ENCODE measurements around the gene DSG3. TPM values are rescaled to one million over a fixed set of nuclear protein-coding genes. Genes with fewer than 3 reads are reported as not detected.

Gene DSG3
- polyA plus RNA-seq, 1 donor (not counting 4 experiments of a cell fraction or from before 2014, with no cell fraction given), result 259 TPM

GRCh38 chr18:31510319-31510718 lies 62.8 kb downstream of the DSG3 start:
- DNase-seq (ENCODE audit: low read depth, low spot score) (no peak), FAIRE-seq (peak; percentile 32)
- H3K9me3 ChIP-seq (ENCODE audit: control insufficient read depth, low read depth, low read length), result no peaks in the 10 kb centered on the region
- no peak overlapping the region for H3K9ac ChIP-seq (ENCODE audit: control insufficient read depth, extremely low read depth, insufficient read depth, low read length)
- peak overlapping the region; percentile 78 for H3K27ac ChIP-seq (ENCODE audit: control insufficient read depth, insufficient read depth, low read length)
- peaks cover under 1 to 2% of the 10 kb centered on the region in 2 experiments for H3K36me3 ChIP-seq (ENCODE audit: control insufficient read depth in 2 of 2, extremely low read depth in 1 of 2, insufficient read depth in 2 of 2, low read length in 2 of 2)
- peaks cover 59% of the 10 kb centered on the region for H3K4me1 ChIP-seq (ENCODE audit: control insufficient read depth, extremely low read depth, insufficient read depth, low read length)
- no peak overlapping the region for H2AFZ ChIP-seq (ENCODE audit: control insufficient read depth, low read length)
- H3K4me2 ChIP-seq (ENCODE audit: control insufficient read depth, extremely low read depth, insufficient read depth, low read depth, low read length), result peak overlapping the region; percentile 24
- dilution Hi-C loops (cut with MboI; ENCODE audit: extremely low pct_ligation_motif_present, low sequenced_read_pairs), result no loop called here
- no peaks in the 10 kb centered on the region for H3K27me3 ChIP-seq (ENCODE audit: control insufficient read depth, extremely low read depth, insufficient read depth, low read length)
- H4K20me1 ChIP-seq (ENCODE audit: control insufficient read depth, extremely low read depth, insufficient read depth, low read length), result peaks cover 3% of the 10 kb centered on the region
- no peaks in the 10 kb centered on the region for H3K9me1 ChIP-seq (ENCODE audit: control insufficient read depth, extremely low read depth, insufficient read depth, low read length)
- H3K4me3 ChIP-seq (ENCODE audit: control insufficient read depth in 2 of 3, extremely low read depth in 1 of 3, insufficient read depth in 2 of 3, low read depth in 1 of 3, low read length in 3 of 3), result no peak overlapping the region
- TF ChIP-seq EZH2 (IDR thresholded peaks at IDR 0.05; ENCODE audit: low read length), result no peak
- TF ChIP-seq CTCF (optimal IDR thresholded peaks at IDR 0.05 in 1 of 3, IDR thresholded peaks at IDR 0.05 in 1 of 3, conservative IDR thresholded peaks at IDR 0.05 in 1 of 3; ENCODE audit: extremely low read depth in 1 of 3, insufficient read depth in 2 of 3, low read length in 3 of 3), result no peak
- peaks cover 65% of the 10 kb centered on the region for H3K79me2 ChIP-seq (ENCODE audit: control insufficient read depth, insufficient read depth, low read length)

GRCh38 chr18:31511098-31511497 lies 63.6 kb downstream of the DSG3 start:
- Histone ChIP-seq H3K4me1 (ENCODE audit: control insufficient read depth, extremely low read depth, insufficient read depth, low read length) (peaks cover 55% of the 10 kb centered on the region), H3K9me1 (ENCODE audit: control insufficient read depth, extremely low read depth, insufficient read depth, low read length) (no peaks in the 10 kb centered on the region), H2AFZ (ENCODE audit: control insufficient read depth, low read length) (no peak overlapping the region), H3K27me3 (ENCODE audit: control insufficient read depth, extremely low read depth, insufficient read depth, low read length) (no peaks in the 10 kb centered on the region), H3K9me3 (ENCODE audit: control insufficient read depth, low read depth, low read length) (no peaks in the 10 kb centered on the region), H4K20me1 (ENCODE audit: control insufficient read depth, extremely low read depth, insufficient read depth, low read length) (peaks cover 3% of the 10 kb centered on the region), H3K9ac (ENCODE audit: control insufficient read depth, extremely low read depth, insufficient read depth, low read length) (peak overlapping the region; percentile 35), H3K36me3 (ENCODE audit: control insufficient read depth in 2 of 2, extremely low read depth in 1 of 2, insufficient read depth in 2 of 2, low read length in 2 of 2) (peaks cover 0 to 1% of the 10 kb centered on the region in 2 experiments), H3K27ac (ENCODE audit: control insufficient read depth, insufficient read depth, low read length) (peak overlapping the region; percentile 78), H3K4me3 (ENCODE audit: control insufficient read depth in 2 of 3, extremely low read depth in 1 of 3, insufficient read depth in 2 of 3, low read depth in 1 of 3, low read length in 3 of 3) (no peak overlapping the region), H3K4me2 (ENCODE audit: control insufficient read depth, extremely low read depth, insufficient read depth, low read depth, low read length) (peak overlapping the region; percentile 24), H3K79me2 (ENCODE audit: control insufficient read depth, insufficient read depth, low read length) (peaks cover 66% of the 10 kb centered on the region)
- dilution Hi-C loops (cut with MboI; ENCODE audit: extremely low pct_ligation_motif_present, low sequenced_read_pairs), result no loop called here
- DNase-seq (ENCODE audit: low read depth, low spot score), result no peak
- peak; percentile 36 to 48 (median 39) for TF ChIP-seq CTCF (optimal IDR thresholded peaks at IDR 0.05 in 1 of 3, IDR thresholded peaks at IDR 0.05 in 1 of 3, conservative IDR thresholded peaks at IDR 0.05 in 1 of 3; ENCODE audit: extremely low read depth in 1 of 3, insufficient read depth in 2 of 3, low read length in 3 of 3)
- TF ChIP-seq EZH2 (IDR thresholded peaks at IDR 0.05; ENCODE audit: low read length), result no peak
- FAIRE-seq, result peak; percentile 17
